ENCODE measurements around the gene VWA3A.

DNA sequence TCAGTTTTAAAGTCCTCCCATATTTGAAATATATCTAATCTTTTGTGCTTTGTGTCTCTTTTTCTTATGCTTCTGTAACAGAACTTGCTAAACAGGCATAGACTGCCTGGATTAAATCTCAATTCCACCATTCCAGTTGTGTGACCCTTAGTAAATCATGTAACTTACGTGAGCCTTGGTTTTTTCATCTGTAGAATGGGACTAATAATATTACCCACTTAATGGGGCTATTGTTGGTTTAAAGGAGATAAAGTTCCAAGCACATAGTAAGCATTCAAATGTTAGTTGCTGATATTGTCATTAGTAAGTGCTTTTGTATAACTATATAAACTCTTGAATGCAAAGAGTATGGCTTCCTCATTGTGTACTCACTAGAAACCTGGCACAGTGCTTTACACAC lies 5.9 kb upstream of the VWA3A start:
- no peak for TF ChIP-seq RCOR1 (IDR thresholded peaks at IDR 0.05; ENCODE audit: low read depth, low read length)
- no peak for TF ChIP-seq EP300 (IDR thresholded peaks at IDR 0.05)
- no peak for TF ChIP-seq NR3C1 (IDR thresholded peaks at IDR 0.05)
- no peak for TF ChIP-seq ZFP36 (IDR thresholded peaks at IDR 0.05; ENCODE audit: borderline replicate concordance, partially characterized antibody)
- TF ChIP-seq POLR2A (IDR thresholded peaks at IDR 0.05; ENCODE audit: low read length) = no peak

All from A549 (cell line).